NCI-H345 (cell line): ENCODE measurements around the gene MAML2.
A peak's percentile ranks its signal among the peaks of the same experiment; 100 is the strongest.

ENCODE experiments used
- DNase-seq: peaks from one replicate; lab custom pipeline; 2025; lab: John Stamatoyannopoulos, UW

Gene MAML2

DNA sequence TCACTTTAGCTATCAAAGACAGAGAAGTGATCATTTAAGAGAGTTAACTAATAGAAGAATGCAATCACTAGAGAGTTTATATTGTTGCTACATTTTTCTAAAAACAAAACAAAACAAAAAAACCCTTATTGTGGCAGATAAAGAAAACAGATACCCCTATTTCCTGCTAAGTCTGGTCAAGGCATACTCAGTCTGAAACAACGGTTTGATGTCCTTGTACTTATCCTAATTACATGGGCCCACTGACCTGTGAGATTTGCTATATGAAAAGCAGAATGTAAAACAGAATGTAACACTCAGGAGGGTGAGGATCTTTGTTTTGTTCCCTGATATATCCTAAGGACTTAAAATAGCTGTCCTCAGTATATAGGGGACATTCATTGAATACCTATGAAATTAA is 24.6 kb downstream of the MAML2 start:
- DNase-seq: no peak

DNA sequence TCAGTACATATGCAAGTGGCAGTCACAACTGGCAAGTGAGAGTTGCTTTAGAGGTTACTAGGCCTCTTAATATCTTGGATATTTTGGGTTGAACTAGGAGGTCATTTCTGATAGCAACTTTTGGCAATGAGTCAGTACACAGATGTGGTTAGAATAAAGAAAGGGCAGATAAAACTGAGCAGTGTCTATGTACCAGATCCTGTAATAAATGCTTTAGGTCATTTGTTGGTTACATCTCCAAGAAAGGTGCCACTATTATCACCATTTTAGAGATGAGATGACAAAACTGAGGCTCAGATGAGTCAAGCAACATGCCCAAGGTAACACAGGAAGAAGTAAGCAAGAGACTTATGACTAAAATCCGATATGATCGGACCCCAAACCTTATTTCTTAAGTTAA is 25.0 kb downstream of the MAML2 start:
- no peak for DNase-seq

DNA sequence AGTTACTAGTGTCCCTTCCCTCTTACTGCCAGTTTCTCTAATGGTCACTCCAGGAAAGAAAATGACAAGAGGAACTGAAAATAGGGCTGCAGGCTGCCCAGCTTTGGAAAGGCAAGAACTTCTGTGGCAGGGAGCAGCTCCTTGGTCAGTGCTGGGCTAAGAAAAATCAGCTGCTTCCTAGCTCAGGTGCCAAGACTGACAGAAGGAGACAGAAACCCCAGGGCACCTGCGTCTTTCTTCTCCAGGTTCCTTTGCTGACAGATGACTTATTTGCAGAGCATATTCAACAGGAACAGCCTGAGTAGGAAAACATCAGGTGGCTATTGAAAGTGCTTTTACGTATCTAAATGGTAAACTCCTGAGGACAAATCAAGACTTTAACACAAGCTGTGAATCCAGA is 25.4 kb downstream of the MAML2 start:
- DNase-seq: no peak

DNA sequence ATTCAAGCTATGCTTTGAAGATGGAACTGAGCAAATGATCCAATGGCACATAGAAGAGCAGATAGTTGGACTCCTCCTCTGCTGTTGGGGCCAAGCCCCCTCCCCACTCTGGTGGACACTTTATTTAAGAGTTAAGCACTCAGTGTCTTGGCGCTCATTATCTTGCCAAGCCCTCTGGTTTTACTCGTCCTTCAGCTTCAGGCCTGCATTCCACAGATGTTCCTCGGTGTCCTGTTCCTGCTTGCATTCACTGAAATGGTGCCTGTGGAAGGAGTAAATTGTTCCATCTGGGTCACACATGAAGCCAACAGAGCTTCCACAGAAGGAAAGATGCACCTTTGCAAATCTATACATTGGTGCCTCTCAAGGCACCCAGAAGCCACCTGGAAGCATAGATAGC is 26.1 kb downstream of the MAML2 start:
- no peak for DNase-seq

DNA sequence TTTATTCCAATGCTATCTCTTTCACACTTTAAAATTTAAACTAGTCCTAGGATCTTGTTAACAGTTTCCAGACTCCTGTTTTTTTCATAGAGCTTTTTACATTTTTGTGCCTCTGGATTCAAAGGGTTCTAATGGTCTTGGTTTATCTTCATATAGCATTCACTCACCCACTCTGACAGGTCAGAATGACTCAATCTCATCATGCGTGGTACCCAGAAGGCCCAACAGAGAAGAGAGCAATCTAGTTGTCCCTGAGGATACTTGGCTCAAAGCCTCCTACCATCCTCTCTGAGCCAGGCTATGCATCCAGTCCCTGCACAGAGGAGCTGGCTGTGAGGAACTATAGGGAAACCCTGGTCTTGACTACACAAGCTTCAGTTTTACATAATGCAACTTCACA is 27.5 kb downstream of the MAML2 start:
- DNase-seq: no peak

DNA sequence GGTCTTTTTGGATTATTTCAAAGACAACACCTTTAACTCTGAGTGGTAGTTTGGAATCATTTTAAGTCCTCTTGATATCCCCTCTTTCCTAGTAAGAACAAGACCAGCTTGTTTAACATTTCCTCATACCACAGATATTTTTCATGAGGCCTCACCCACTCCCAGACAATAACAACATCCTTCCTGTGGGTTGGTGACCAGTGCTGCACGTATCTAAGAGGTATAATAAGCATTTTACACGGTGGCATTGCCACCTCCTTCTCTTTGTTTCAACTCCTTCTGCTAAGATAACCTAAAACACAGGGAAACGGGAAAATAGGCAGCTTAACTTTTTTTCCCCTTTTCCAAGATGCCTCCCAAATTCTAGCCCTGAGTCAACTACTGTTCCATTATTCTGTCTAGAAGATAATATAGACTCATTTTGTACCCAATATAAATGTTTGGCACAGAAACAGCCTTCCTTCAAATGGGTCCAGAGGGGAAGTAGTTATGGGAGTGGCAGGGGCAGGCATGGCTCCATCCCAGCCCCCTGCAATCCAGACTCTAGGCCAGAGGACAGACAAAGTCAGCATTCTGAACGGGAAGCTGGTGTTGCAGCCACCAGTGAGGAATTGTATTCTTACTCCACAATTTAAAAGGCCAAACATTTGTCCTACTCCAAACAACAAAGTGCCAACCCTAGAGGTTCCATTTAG is 28.5 kb downstream of the MAML2 start:
- DNase-seq: no peak

DNA sequence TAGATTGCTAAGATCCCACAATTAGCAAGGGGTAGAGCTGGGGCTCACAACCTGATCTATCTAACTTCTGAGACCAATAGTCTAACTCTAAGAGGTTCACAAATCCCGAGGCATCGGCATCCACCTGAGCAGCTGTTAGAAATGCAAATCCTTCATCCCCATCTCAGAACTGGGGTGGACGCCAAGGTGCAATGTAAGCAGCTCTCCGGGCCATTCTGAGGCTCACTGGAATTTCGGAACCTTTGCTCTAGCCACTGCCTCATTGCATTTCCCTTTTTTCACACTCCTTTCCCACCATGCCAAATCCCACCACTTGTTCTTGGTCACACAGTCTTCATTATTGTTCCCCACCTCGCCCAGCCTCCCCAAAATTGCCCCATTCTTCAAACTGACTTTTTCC is 29.8 kb downstream of the MAML2 start:
- DNase-seq: no peak

DNA sequence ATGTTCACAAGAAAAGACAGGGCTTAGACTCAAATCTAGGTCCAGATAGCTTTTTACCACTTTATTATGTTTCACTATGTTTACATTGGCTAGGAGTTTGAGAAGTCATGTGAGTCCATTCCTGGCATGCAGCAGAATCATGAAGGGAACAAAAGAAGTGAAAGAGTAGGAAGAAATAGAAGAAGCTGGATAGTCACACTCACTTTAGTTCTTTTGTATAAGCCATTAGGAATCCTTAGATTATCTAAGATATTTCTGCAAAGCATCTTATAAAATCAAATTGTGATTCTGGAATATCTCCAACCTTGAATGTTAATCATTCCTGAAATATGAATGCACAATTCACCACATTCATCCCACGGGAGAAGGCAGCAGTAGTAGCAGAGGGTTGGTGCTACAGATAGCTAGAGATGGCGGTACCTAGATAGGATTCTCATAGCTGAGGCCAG is 31.9 kb downstream of the MAML2 start:
- no peak for DNase-seq

DNA sequence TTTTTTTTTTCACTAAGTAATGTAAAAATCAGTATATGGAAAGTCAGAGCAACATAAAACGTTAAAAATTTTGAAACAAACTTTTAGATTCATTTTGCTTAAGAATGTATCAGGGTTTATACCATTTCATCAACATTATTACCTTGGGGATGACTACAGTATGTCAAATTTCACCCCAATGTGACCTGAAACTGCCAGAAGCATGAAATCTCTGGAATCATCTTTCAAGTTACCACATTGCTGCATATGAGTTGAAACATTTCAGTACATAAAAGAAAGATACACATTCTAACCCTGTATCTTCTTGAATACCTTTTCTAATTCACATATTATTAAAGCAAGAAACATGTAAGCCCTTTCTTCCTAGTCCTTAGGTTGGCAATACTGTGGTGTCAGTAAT is 32.8 kb downstream of the MAML2 start:
- DNase-seq: no peak

DNA sequence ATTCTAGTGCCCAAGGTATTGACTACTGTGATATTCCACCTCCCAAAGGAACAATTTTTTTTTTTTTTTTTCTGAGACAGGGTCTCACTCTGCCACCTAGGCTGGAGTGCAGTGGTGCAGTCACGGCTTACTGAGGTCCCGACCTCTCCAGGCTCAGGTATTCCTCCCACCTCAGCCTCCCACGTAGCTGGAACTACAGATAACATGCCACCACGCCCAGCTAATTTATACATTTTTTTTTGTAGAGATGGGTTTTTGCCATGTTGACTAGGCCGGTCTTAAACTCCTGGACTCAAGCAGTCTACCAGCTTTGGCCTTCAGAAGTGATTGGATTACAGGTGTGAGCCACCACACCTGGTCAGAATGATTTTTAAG is 33.4 kb downstream of the MAML2 start:
- DNase-seq: no peak

DNA sequence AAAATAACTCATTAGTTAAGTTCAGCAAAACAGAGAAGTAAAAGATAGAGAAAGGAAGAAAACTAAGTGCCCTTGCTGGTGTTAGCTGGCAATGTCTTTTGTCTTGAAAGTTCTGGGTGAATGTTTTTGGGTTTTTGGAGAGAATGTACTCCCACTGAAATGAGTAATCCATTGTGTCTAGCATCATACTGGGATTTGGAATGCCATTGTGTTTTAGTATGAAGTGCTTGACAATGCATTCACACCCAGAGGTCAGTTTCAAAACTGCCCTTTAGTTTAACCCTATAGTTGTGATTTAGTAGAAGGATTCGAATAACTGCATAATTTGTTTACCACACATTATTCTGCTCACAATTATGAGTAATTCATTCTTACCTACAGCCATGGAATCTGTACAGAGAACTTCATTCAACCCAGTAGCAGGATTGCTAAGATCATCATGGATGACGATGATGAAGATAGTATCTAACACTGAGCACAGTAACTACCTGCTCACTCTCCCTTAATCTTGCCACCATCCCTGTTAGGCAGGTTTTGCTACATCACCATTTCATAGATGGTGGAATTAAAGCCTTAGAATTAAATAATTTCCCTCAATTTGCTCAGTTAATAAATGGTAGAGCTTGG is 33.9 kb downstream of the MAML2 start:
- no peak for DNase-seq

DNA sequence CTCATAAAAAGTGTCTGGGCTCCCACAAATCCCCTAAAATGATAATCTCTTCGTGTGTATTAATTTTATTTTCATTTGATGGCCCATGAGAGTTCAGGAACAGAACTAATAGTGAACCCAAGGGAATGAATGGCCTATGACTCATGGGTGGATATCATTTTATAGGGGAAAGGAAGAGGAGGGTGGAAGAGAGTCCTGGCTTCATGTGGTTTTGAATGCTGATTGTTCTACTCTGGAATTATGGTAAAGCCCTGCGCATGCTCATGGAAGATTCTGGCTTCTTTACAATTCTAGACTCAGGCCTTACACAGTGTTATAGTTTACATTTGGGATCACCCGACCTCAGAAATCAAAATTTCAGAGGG is 35.2 kb downstream of the MAML2 start:
- DNase-seq: no peak

DNA sequence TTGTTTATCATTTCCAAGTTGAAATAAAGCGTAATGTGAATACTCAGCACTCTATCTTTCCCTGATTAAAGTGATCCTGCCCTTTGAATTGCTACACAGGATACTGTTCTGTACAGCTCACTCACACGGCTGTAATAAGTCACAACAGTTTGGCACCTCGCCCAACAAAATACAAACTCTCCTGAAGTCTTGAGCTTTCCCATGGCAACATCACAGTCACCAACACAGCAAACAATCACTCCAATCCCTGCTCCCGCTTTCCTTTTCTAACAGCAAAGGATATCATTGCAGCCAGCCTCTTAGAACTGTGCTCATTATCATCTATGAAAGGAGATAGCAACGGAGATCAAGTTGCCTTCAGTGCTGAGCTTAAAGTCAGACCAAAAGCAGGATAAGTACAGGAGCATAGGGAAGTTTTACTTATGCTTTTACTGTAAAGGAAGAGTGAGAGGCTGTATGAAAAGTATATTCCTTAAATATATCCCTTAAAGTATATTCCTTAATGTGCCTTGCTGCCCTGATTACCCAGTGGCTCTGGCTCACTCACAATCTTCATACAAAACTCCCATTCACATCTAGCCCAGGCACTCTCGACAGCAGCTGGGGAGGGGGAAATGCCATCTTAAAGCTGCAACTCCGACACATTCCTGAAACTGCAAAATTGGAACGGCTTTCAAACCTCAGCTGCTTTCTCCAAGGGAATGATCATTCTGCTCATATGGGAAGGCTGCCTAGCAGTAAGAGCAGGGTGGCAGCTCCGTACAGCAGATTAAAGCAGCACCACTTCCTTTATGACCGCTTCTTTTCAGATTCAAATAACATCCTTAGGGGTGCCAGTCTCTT is 35.8 kb downstream of the MAML2 start:
- DNase-seq: peak; percentile 88

DNA sequence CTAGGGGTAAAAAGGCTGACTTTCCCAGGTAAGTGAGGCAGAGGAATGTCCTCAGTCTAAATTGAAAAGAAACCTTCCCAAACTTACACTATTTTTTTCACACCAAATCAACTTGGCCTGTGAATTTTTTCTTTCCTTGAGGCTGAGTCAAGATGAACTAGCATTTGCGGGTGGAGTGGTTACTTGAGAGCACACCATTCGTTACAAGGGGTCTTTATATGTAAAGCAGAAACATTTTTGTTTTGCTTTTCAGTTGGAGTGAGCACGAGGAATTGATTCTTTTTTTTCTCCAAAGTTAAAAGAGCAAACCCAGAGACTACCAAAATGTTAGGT is 36.4 kb downstream of the MAML2 start:
- DNase-seq: no peak

DNA sequence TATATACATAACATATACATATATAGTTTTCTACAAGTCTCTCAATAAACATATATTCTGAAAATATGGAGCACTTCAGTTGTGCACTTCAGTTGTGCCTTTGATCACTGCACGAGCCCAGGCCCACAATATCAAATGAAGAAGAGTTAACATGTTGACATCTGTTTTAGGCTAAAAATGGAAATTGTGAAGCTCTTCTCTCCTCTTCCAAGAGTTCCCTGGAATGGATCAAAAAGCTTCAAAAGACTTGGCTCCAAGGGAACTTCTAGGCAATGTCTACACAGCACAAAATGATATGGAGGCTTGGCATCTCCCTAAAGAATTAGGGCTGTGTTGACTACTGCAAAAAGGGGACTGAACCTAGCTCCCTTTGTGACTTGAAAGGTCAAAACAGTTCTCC is 36.9 kb downstream of the MAML2 start:
- DNase-seq: no peak

DNA sequence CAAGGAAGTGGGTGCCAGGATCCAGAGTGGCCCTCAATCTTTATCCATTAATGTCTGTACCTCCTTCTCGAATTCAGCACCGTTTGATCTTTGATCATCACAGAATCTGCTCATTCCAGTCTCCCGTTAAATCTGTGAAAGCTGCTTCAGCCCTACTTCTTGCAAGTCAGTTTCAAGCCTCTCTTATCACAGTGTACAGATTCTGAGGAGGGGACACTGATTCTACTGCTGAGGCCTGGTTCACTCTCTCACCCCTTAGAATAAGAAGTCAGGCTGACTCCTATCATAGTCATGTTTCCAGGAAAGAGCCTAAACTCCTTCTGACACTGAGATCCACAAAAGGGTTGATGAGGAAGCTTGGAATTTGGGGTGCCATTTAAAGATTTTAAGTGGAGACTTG is 39.0 kb downstream of the MAML2 start:
- no peak for DNase-seq

DNA sequence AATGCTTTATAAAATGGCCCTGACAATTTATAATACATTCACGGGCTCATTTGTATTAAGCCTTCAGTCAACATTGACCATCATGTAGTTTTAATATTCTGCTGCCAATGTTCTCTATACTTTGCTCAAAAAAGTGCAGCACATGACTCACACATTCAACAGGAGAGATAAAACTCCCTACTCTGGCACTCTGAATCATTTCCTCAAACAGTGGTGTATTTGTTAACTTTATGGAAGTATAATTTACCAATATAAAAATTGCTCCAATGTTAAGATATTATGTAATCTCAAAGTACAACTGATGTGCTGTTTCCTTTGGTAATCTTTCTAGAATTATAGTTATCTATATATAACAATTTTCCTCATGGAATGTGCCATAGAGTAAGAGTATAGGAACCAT is 39.9 kb downstream of the MAML2 start:
- DNase-seq: no peak

DNA sequence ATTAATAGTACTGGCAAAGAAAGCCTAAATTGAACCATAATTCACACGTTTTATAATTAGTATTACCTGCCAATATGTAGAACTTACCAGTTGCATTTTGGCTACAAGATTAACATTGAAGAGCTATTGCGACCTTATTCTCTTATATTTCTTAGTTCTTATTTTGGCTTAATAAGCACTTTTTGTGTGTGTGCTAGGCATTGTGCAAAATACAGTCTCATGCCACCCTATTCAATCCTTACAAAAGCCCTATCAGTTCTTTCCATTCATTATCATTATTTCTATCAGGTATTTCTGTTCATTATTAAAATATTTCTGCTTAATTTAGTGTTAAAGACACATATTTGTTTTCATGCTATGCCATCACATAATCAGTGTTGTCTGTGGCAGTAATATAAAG is 41.2 kb downstream of the MAML2 start:
- DNase-seq: no peak

DNA sequence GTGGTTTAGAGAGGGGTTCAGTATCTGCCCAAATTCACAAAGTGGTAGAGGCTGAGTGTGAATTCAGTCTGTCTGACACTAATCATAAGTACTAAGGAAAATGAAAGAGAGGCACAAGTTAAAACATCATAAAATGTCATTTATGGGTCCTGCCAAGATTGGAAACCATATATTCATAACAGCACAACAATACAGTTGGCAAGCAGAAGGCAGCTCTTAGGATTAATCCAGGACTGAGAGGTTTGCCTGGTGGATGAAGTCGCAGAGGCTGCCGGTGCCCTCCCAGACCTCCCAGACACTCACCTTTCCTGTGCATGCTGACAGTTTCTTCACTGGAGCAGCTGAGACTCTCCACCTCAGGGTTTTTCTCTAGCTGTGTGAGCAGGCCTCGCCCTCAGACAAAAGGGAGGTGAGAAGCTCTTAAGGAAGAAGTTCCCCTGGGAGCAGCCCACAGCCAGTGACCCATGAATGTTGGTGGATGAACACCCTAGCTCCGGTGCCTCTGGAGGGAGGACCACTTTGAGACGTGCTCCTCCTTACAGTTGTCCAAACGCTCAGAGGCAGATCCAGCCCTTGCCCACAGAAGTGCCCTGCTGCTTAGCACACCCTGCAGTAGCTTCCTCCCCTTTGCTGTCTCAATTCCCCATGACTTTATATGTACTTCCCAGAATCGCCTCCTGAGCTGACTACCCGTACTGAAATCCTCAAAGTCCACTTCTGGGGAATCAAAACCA is 43.7 kb downstream of the MAML2 start:
- no peak for DNase-seq

DNA sequence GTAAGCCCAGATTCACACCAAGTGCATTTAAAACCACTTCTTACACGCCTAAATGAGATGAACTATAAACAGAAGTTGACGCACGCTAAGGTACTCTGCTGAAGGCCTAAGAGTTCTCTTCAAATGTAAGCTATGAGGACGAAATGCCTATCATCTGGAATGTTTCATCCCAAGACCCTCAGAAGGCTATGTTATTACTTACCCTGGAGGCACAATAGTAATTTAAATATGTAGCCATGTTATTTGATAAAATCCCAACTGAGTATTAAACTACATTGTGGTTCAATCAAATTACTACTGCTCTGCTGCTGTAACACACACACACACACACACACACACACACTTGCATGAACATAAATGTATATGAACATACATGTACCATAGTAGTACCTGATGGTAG is 47.6 kb downstream of the MAML2 start:
- no peak for DNase-seq

DNA sequence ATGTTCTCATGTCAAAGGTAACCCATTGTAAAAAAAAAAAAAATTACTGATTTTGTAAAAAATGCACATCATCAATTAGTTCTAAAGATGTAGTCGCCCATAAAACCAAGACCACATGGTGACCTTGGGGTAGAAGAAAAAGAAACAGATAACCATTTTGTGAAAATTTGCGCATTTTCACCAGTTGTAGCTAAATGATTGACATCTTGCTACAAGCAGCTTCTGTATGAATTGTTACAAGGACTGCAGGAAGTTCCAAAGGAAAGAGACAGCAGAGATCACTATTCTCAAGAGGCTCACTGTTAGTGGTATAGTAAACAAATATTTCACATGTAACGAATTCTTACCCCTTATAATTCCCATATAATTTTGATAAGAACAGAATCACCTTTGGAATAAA is 48.7 kb downstream of the MAML2 start:
- DNase-seq: no peak

DNA sequence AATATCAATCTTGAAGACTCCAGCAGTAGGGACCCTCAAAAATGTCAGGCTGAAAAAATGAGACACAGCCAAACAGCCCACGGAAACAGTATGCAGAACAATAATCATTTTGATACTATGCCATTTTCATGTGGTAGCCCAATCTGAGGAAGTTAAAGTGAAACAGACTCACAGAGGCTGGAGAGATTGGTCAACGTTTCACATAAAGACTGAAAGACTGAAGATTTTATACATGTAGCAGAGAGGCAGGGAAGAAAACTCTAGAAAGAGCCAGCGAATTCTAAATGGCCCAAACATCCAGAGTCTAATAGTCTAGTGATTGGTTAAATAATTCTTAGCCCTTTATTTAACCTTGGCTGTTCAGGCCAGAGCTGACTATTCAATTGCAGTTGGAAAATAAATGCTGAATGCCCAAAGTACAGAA is 49.4 kb downstream of the MAML2 start:
- DNase-seq: no peak

DNA sequence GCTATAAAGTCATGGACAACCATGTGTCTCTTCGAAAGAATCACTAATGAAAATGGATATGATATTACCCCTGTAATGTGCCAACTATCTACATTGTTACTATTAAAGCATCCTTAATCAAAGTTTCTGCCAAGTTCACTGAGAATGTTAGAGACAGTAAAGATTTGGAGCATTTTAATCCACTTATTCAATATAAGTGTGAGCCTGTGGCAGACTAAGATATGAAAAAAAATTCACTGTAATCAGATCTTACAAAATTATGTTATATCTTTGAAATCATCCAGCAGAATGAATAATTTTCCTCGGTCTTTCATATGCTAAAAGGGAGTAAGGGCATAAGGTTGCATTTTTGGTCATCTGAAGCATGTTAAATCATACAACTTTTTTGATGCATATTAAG is 49.9 kb downstream of the MAML2 start:
- no peak for DNase-seq
